CD4-positive, alpha-beta memory T cell (primary cell): ENCODE data around the gene DMC1. TPM values are rescaled to one million over a fixed set of nuclear protein-coding genes. Genes with fewer than 3 reads are reported as not detected.

Experiments
- CTCF ChIA-PET: fragments of 350-600 bp; sonication (Branson Sonifier 250); formaldehyde crosslinking; loops from one replicate; lab custom pipeline; 2021; ENCODE audit warnings: inconsistent platforms; ENCODE audit not compliant: partially characterized antibody; lab: Charles Lee
- POLR2A ChIA-PET: fragments of 350-600 bp; sonication (Branson Sonifier 250); formaldehyde crosslinking; loops from one replicate; lab custom pipeline; 2021; ENCODE audit not compliant: partially characterized antibody; lab: Charles Lee
- DNase-seq, 5 donors: peaks; one replicate each; pipeline versions ENCODE4 v3.0.0 to v3.0.0-alpha.2; 2020 to 2022; ENCODE audit warnings: mixed read lengths in 1 of 5
- H3K27ac ChIP-seq: one replicate; pipeline ENCODE4 v1.7.0; 2013; ENCODE audit warnings: low read depth, low read length
- H3K27me3 ChIP-seq: 2 replicates; pipeline ENCODE4 v1.7.0; 2013; ENCODE audit warnings: mild to moderate bottlenecking, low read length, moderate library complexity; ENCODE audit not compliant: insufficient read depth
- H3K36me3 ChIP-seq: 2 replicates; pipeline ENCODE4 v1.7.0; 2013; ENCODE audit warnings: mild to moderate bottlenecking, low read length, moderate library complexity; ENCODE audit not compliant: insufficient read depth
- H3K4me1 ChIP-seq: 2 replicates; pipeline ENCODE4 v1.7.0; 2013; ENCODE audit warnings: mild to moderate bottlenecking, low read length, moderate library complexity; ENCODE audit not compliant: insufficient read depth
- H3K4me3 ChIP-seq, 2 donors: one replicate each; pipeline ENCODE4 v1.7.0; 2013; ENCODE audit warnings: low read length in 2 of 2, mild to moderate bottlenecking in 1 of 2
- H3K9me3 ChIP-seq, 2 donors: one replicate each; pipeline ENCODE4 v1.7.0; 2013; ENCODE audit warnings: low read length in 2 of 2, control low read depth in 1 of 2; ENCODE audit not compliant: control insufficient read depth in 1 of 2
- H3K27ac Mint-ChIP-seq, 7 donors: one replicate each; pipeline ENCODE4 v1.8.0; 2020 to 2021; ENCODE audit warnings: mixed read lengths in 7 of 7, mild to moderate bottlenecking in 6 of 7, inconsistent platforms in 3 of 7, moderate library complexity in 3 of 7
- H3K27me3 Mint-ChIP-seq, 2 donors: one replicate each; pipeline ENCODE4 v1.8.0; 2020 to 2021; ENCODE audit warnings: mixed read lengths in 2 of 2
- H3K36me3 Mint-ChIP-seq, 2 donors: one replicate each; pipeline ENCODE4 v1.8.0; 2020 to 2021; ENCODE audit warnings: mixed read lengths in 2 of 2, inconsistent platforms in 1 of 2, mild to moderate bottlenecking in 1 of 2
- H3K4me1 Mint-ChIP-seq, 4 donors: one replicate each; pipeline ENCODE4 v1.8.0; 2020 to 2021; ENCODE audit warnings: mixed read lengths in 4 of 4, mild to moderate bottlenecking in 1 of 4
- H3K4me3 Mint-ChIP-seq, 8 donors: one replicate each; pipeline ENCODE4 v1.8.0; 2020 to 2021; ENCODE audit warnings: mixed read lengths in 8 of 8, mild to moderate bottlenecking in 7 of 8, moderate library complexity in 6 of 8, inconsistent platforms in 3 of 8
- H3K9me3 Mint-ChIP-seq, 8 donors: one replicate each; pipeline ENCODE4 v1.8.0; 2020 to 2021; ENCODE audit warnings: mixed read lengths in 8 of 8, mild to moderate bottlenecking in 5 of 8, inconsistent platforms in 3 of 8, moderate library complexity in 1 of 8
- intact Hi-C: fragments of 100-400 bp; cut with micrococcal nuclease; formaldehyde crosslinking; loops from one replicate; pipeline ENCODE4 v1.15.1; 2023
- polyA plus RNA-seq, 2 donors: library from polyadenylated mRNA; unstranded; fragments of 300-500 nt; fragmentation: Illumina TruSeq; gene quantifications; one replicate each; pipeline ENCODE4 v1.2.3, GENCODE V29; 2021
- total RNA-seq, 2 experiments: library from RNA; stranded (reverse); gene quantifications; one replicate each; pipeline ENCODE4 v1.2.3, GENCODE V29; 2021

The DMC1 gene
- total and polyA plus RNA-seq, 4 experiments from 2014 or later: 0.29 to 1.1 TPM; not detected in 2

DNA sequence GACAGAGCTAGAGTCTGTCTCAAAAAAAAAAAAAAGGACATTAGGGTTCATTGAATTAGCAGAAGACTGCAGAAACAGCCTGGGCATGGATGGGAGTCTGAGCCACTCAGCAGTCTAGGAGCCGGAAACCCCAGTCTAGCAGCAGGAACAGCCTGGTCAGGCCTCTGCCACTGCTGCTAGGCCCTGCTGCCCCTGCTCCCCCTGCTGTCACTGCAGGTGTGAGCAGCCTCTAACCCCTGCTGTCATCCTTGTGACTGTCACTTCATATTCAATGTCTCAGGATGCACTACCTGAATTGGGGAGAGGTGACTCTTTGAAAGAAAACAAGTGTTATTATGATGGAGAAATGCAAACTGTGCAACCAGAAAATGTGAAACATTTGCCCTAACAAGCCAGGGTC lies 56.9 kb downstream of the DMC1 start:
- H3K27me3 ChIP-seq: no peaks in the 10 kb centered on the region
- H3K4me1 ChIP-seq: no peaks in the 10 kb centered on the region
- H3K4me3 Mint-ChIP-seq: no peak overlapping the region
- H3K36me3 Mint-ChIP-seq: no peaks in the 10 kb centered on the region
- peak overlapping the region in 2 of 7 donors; percentile 18 to 64 for H3K27ac Mint-ChIP-seq
- H3K4me3 ChIP-seq: no peak overlapping the region
- no peak overlapping the region for H3K27ac ChIP-seq
- intact Hi-C loops: no loop called here
- POLR2A ChIA-PET: no interaction called here
- no peaks in the 10 kb centered on the region for H3K9me3 ChIP-seq
- peak in 3 of 5 donors; percentile 23 to 44 (median 38) for DNase-seq
- H3K9me3 Mint-ChIP-seq: peaks cover 0 to 2% (median 0%) of the 10 kb centered on the region in 8 donors
- no peaks in the 10 kb centered on the region for H3K36me3 ChIP-seq
- CTCF ChIA-PET: interaction anchor here (0.6 kb wide), 1 partner anchor 22 kb away, joined by 3 read pairs; no protein-coding TSS in a partner anchor
- H3K27me3 Mint-ChIP-seq: no peaks in the 10 kb centered on the region
- H3K4me1 Mint-ChIP-seq: peaks cover 3 to 8% (median 5%) of the 10 kb centered on the region in 4 donors

GRCh38 chr22:38510416-38510970 lies 59.5 kb downstream of the DMC1 start:
- peaks cover 9% of the 10 kb centered on the region for H3K4me1 ChIP-seq
- H3K27ac Mint-ChIP-seq: no peak overlapping the region
- POLR2A ChIA-PET: interaction anchor here (1.1 to 1.8 kb wide), 2 partner anchors 21 to 454 kb away, joined by 3 to 4 read pairs; partner anchors contain the start of gene PICK1

DNA sequence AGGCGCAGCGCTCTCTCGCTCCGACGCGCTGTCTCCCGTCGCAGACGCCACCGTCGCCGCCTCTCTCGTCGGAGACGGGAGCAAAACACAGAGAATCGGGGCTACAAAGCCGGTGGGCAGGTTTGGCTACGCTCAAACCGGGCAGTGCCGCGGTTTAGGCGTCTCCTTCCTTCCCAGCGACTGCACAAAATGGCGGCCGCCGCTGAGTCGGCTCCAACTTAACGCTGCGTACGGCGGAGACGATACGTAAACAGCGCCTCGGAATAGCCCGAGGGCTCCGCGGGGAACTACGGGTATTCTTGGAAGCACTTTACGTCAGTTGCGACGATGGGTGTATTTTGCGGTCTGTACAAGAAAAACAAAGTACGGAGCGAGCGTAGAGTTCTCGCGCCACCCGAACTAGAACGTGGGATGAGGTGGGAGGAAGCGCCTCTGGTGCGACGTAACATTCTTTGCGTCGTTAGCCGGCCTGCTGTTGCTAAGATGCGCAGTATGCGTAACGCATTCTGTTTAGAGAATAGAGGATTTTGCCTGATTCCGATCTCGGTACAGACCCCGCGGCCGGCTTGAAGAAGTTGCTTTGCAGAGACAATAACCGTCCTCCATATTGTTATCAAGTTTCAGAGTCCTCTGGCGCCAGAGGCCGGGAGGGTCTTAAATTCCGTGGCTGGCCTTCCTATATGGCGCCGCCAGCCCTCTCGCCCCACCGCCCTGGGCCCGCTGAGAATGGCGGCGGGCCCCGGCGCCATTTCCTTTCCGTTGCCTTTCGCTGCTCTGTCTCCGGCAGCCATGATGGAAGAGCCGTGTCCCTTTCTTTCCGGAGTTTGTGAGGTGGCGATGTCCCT lies 63.6 kb downstream of the DMC1 start, which contains the start of gene DDX17:
Gene DDX17, minus strand, starts transcription at position 194 of the 845 bp plus-strand sequence.
- Mint-ChIP-seq H3K9me3 (peaks cover 0 to 4% (median 0%) of the 10 kb centered on the region in 8 donors), H3K27ac (peak within 1 kb of the TSS; percentile 99 to 100 (median 100)), H3K36me3 (peaks cover 27 to 43% of the 10 kb centered on the region in 2 donors), H3K4me3 (peak within 1 kb of the TSS; percentile 98 to 100 (median 99)), H3K27me3 (no peaks in the 10 kb centered on the region), H3K4me1 (peaks cover 37 to 54% (median 45%) of the 10 kb centered on the region in 4 donors)
- Histone ChIP-seq H3K9me3 (no peaks in the 10 kb centered on the region), H3K36me3 (peaks cover 12% of the 10 kb centered on the region), H3K27ac (peak within 1 kb of the TSS; percentile 99), H3K4me1 (peaks cover 44% of the 10 kb centered on the region), H3K4me3 (peak within 1 kb of the TSS; percentile 75 to 94), H3K27me3 (no peaks in the 10 kb centered on the region)
- CTCF ChIA-PET: no interaction called here
- peak; percentile 96 to 98 (median 96) for DNase-seq
- intact Hi-C loops: loop anchor here (1.0 to 5.0 kb wide), 5 partner anchors 16 to 195 kb away; partner anchors contain the start of genes CSNK1E and DMC1
- POLR2A ChIA-PET: interaction anchor here (0.6 to 1.7 kb wide), 9 partner anchors 8 to 184 kb away, joined by 3 to 14 read pairs (median 4); partner anchors contain the start of genes DMC1 and TOMM22

More at GRCh38 chr22:38510416-38510970, 59.5 kb downstream of the DMC1 start:
- no peak overlapping the region for H3K4me3 Mint-ChIP-seq
- no peaks in the 10 kb centered on the region for H3K27me3 Mint-ChIP-seq
- Histone ChIP-seq H3K27ac (no peak overlapping the region), H3K36me3 (no peaks in the 10 kb centered on the region), H3K9me3 (no peaks in the 10 kb centered on the region), H3K27me3 (no peaks in the 10 kb centered on the region), H3K4me3 (no peak overlapping the region)
- DNase-seq: no peak
- peaks cover 0 to 4% (median 0%) of the 10 kb centered on the region in 8 donors for H3K9me3 Mint-ChIP-seq
- peaks cover 12 to 19% (median 16%) of the 10 kb centered on the region in 4 donors for H3K4me1 Mint-ChIP-seq
- intact Hi-C loops: no loop called here
- peaks cover 0 to 8% of the 10 kb centered on the region in 2 donors for H3K36me3 Mint-ChIP-seq
- CTCF ChIA-PET: interaction anchor here (1.3 to 2.2 kb wide), 2 partner anchors 9 to 171 kb away, joined by 3 to 7 read pairs; partner anchors contain the start of gene TOMM22

DNA sequence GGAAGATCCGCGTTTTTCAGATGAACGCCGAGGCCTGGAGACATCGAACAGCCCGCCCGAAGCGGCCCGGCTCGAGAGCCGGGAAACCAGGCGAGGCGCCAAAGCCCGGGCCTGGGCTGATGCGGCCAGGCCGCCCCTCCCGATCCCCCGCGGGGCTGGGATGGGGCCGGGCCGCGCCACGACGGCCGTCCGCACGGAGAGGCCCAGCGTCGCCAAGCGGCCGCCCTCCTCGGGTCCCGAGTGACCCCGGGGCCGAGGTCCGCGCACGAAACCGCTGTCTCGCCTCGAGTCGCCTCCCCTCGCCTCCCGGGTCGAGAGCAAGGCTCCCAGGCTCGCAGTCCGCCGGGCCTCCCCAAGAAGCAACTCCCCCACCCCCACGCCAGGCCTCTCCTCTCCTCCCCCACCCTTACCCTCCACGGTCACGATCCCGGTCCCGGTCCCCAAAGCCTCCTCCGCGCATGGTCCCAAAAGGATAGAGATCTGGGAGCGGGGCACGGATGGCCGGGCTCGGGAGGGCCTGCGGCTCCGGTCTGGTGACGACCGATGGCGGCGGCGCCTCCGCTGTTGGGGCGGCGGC lies 64.4 kb downstream of the DMC1 start:
- intact Hi-C loops: loop anchor here (1.0 to 5.0 kb wide), 5 partner anchors 15 to 196 kb away; partner anchors contain the start of genes CSNK1E and DMC1
- ChIA-PET POLR2A (no interaction called here), CTCF (no interaction called here)
- H3K9me3 ChIP-seq: no peaks in the 10 kb centered on the region
- H3K4me3 ChIP-seq: peak overlapping the region; percentile 75 to 94
- peaks cover 50% of the 10 kb centered on the region for H3K4me1 ChIP-seq
- H3K4me1 Mint-ChIP-seq: peaks cover 40 to 61% (median 51%) of the 10 kb centered on the region in 4 donors
- peaks cover 32 to 50% of the 10 kb centered on the region in 2 donors for H3K36me3 Mint-ChIP-seq
- peak overlapping the region; percentile 99 for H3K27ac ChIP-seq
- DNase-seq: peak in 1 of 5 donors; percentile 68
- peaks cover 0 to 6% (median 0%) of the 10 kb centered on the region in 8 donors for H3K9me3 Mint-ChIP-seq
- peaks cover 17% of the 10 kb centered on the region for H3K36me3 ChIP-seq
- H3K27me3 ChIP-seq: no peaks in the 10 kb centered on the region
- peak overlapping the region; percentile 99 to 100 (median 100) for H3K27ac Mint-ChIP-seq
- H3K4me3 Mint-ChIP-seq: peak overlapping the region; percentile 98 to 100 (median 99)
- no peaks in the 10 kb centered on the region for H3K27me3 Mint-ChIP-seq

DNA sequence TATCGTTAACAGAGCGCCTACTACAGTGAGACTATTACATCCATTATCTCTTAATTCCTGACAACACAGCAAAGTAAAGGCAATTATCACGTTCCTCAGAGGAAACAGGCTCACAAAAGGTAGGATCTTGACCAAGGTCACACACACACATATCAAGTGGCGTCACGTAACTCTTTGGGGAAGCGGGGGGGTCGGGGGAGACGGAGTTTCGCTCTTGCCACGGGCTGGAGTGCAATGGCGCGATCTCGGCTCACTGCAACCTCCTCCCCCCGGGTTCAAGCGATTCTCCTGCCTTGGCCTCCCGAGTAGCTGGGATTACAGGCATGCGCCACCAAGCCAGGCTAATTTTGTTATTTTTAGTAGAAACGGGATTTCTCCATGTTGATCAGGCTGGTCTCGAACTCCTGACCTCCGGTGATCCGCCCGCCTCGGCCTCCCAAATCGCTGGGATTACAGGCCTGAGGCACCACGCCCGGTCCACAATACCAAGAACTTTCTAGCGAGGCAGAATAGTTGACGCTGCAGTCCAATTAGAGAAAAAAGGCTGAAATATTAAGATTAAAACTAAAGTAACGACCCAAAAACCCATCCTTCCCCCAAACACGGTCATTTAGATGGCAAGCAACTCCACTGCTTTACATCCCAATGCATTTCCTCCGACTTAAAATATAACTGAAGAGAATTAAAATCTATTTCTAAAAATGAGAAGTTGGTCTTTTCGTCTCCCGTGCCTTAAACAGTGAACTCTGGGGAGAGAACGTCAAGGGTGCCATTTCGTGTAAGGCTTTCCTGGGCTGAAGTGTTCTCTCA lies 65.0 kb downstream of the DMC1 start:
- DNase-seq: peak; percentile 51 to 76 (median 55)
- Mint-ChIP-seq H3K4me1 (peaks cover 42 to 65% (median 54%) of the 10 kb centered on the region in 4 donors), H3K36me3 (peaks cover 32 to 54% of the 10 kb centered on the region in 2 donors), H3K27me3 (no peaks in the 10 kb centered on the region), H3K9me3 (peaks cover 0 to 6% (median 0%) of the 10 kb centered on the region in 8 donors), H3K27ac (peak overlapping the region; percentile 95 to 100 (median 98)), H3K4me3 (peak overlapping the region; percentile 80 to 100 (median 95))
- ChIA-PET POLR2A (interaction anchor here (1.0 to 8.5 kb wide), 3 partner anchors 10 to 66 kb away, joined by 3 to 122 read pairs (median 3); no protein-coding TSS in a partner anchor), CTCF (no interaction called here)
- Histone ChIP-seq H3K4me1 (peaks cover 54% of the 10 kb centered on the region), H3K27ac (peak overlapping the region; percentile 99), H3K4me3 (peak overlapping the region; percentile 75 to 94), H3K27me3 (no peaks in the 10 kb centered on the region), H3K36me3 (peaks cover 21% of the 10 kb centered on the region), H3K9me3 (no peaks in the 10 kb centered on the region)
- intact Hi-C loops: loop anchor here (5.0 kb wide), 1 partner anchor 188 kb away; the partner anchor contains the start of gene CSNK1E

- intact Hi-C loops: no loop called here
- Histone ChIP-seq H3K27me3 (no peaks in the 10 kb centered on the region), H3K4me1 (peaks cover 73% of the 10 kb centered on the region), H3K4me3 (peak overlapping the region; percentile 75 to 94), H3K9me3 (no peaks in the 10 kb centered on the region), H3K27ac (peak overlapping the region; percentile 99), H3K36me3 (peaks cover 39% of the 10 kb centered on the region)
- no peak for DNase-seq
- Mint-ChIP-seq H3K4me3 (peak overlapping the region; percentile 80 to 100 (median 95)), H3K27me3 (no peaks in the 10 kb centered on the region), H3K36me3 (peaks cover 45 to 72% of the 10 kb centered on the region in 2 donors), H3K9me3 (peaks cover 0 to 6% (median 0%) of the 10 kb centered on the region in 8 donors), H3K27ac (peak overlapping the region; percentile 57 to 100 (median 76)), H3K4me1 (peaks cover 44 to 79% (median 61%) of the 10 kb centered on the region in 4 donors)
- CTCF ChIA-PET: interaction anchor here (1.0 to 2.2 kb wide), 3 partner anchors 12 to 19 kb away, joined by 3 to 7 read pairs (median 4); no protein-coding TSS in a partner anchor
- POLR2A ChIA-PET: interaction anchor here (1.0 to 8.5 kb wide), 4 partner anchors 16 to 238 kb away, joined by 3 to 122 read pairs (median 3); no protein-coding TSS in a partner anchor
These were observed 67.0 kb downstream of the DMC1 start for GRCh38 chr22:38503021-38503420.
